DMS153 (cell line): ENCODE measurements around the gene ANAPC7.
"Not testable (repeated sequence)": the region's sequence is repeated elsewhere in the genome, so short reads cannot be mapped to it uniquely, and the experiment has no call there.

Experiments used
- DNase-seq: peaks from one replicate; lab custom pipeline; 2025; lab: John Stamatoyannopoulos, UW

The ANAPC7 gene

GRCh38 chr12:110403146-110403975 lies at the start of gene ANAPC7:
TSS of gene ANAPC7 (minus strand) at chr12:110403708. CDS start at chr12:110403627, 81 bp downstream.
- DNase-seq: peak; percentile 73

- no peak for DNase-seq
Measured at GRCh38 chr12:110451263-110451662, 47.8 kb upstream of the ANAPC7 start.

GRCh38 chr12:110449799-110450497 lies 46.4 kb upstream of the ANAPC7 start, which contains the start of gene ARPC3:
TSS of gene ARPC3 (minus strand) at chr12:110450337. CDS start at chr12:110450260, 77 bp downstream.
- peak; percentile 94 for DNase-seq

- no peak for DNase-seq
Measured at GRCh38 chr12:110444455-110444854, 40.9 kb upstream of the ANAPC7 start.

GRCh38 chr12:110436231-110436630 lies 32.7 kb upstream of the ANAPC7 start:
- DNase-seq: no peak

GRCh38 chr12:110431957-110432587 lies 28.6 kb upstream of the ANAPC7 start:
- no peak for DNase-seq

GRCh38 chr12:110429676-110430075 lies 26.2 kb upstream of the ANAPC7 start:
- not testable (repeated sequence) for DNase-seq

- DNase-seq: no peak
Measured at GRCh38 chr12:110426406-110426805, 22.9 kb upstream of the ANAPC7 start.

- DNase-seq: no peak
Measured at GRCh38 chr12:110424237-110424636, 20.7 kb upstream of the ANAPC7 start.

- no peak for DNase-seq
Measured at GRCh38 chr12:110421701-110422100, 18.2 kb upstream of the ANAPC7 start.

GRCh38 chr12:110421159-110421661 lies 17.7 kb upstream of the ANAPC7 start:
- DNase-seq: no peak

GRCh38 chr12:110420644-110421043 lies 17.1 kb upstream of the ANAPC7 start:
- not testable (repeated sequence) for DNase-seq

- DNase-seq: not testable (repeated sequence)
Measured at GRCh38 chr12:110417113-110417512, 13.6 kb upstream of the ANAPC7 start.

GRCh38 chr12:110410086-110410485 lies 6.6 kb upstream of the ANAPC7 start:
- DNase-seq: not testable (repeated sequence)

GRCh38 chr12:110405126-110405662 lies 1.7 kb upstream of the ANAPC7 start:
- not testable (repeated sequence) for DNase-seq

- DNase-seq: peak; percentile 23
Measured at GRCh38 chr12:110403976-110404682, 621 bp upstream of the ANAPC7 start.

- DNase-seq: no peak
Measured at GRCh38 chr12:110382683-110383082, 20.8 kb downstream of the ANAPC7 start.

- no peak for DNase-seq
Measured at GRCh38 chr12:110379631-110380030, 23.9 kb downstream of the ANAPC7 start.

GRCh38 chr12:110379197-110379596 lies 24.3 kb downstream of the ANAPC7 start:
- DNase-seq: no peak

- DNase-seq: not testable (repeated sequence)
Measured at GRCh38 chr12:110378131-110378790, 25.2 kb downstream of the ANAPC7 start.
